Hindlimb muscle (tissue), 1 donor: ENCODE data around the gene SLC36A4. TPM values are rescaled to one million over a fixed set of nuclear protein-coding genes. Genes with fewer than 3 reads are reported as not detected.
"Not testable (repeated sequence)": the region's sequence is repeated elsewhere in the genome, so short reads cannot be mapped to it uniquely, and the experiment has no call there.

Source experiments
- DNase-seq: peaks from one replicate; pipeline ENCODE4 v3.0.0-alpha.2; 2013
- polyA plus RNA-seq: library from polyadenylated mRNA; unstranded; fragments of 120-200 nt; gene quantifications from one replicate; pipeline ENCODE4 v1.2.1, GENCODE V29; 2013; ENCODE audit not compliant: insufficient read length

The SLC36A4 gene
- polyA plus RNA-seq, 1 donor = 6.8 TPM

- no peak for DNase-seq
These were observed 4.1 kb downstream of the SLC36A4 start for GRCh38 chr11:93193731-93194130.

DNA sequence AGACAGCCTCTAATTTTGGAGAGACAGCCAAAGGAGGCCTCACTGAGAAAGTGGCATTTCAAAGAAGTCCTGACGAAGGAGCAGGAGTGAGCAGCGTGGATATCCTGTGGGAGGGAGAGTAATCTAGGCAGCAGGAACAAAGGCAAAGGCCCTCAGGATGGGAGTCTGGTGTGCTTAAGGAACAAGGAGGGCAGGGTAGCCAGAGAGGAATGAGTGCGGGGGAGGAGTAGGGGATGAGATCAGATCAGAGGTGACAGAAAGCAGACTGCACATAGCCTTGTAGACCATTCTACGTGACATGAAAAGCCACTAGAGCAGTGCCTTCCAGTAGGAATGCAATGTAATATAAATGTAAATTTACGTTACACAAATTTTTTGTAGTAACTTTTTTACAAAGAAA lies 5.6 kb downstream of the SLC36A4 start:
- no peak for DNase-seq

DNA sequence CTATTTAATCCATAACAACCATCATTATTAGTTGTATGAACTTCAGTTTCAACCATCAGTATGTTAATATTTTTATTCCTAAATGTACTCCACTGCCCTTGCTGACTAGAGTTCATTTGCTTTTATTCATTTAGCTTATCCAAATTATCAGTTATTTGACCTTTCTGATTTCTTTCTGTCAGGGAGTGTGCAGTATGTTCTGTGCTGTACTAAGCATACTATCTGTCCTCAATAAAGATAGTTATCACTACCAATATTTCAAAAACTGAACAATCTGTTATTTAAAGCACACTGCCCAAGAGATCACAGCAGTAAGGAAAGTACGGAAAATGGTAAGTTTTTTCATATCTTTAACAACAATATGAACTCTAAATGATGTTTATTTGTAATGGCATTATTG lies 8.3 kb downstream of the SLC36A4 start:
- no peak for DNase-seq

DNA sequence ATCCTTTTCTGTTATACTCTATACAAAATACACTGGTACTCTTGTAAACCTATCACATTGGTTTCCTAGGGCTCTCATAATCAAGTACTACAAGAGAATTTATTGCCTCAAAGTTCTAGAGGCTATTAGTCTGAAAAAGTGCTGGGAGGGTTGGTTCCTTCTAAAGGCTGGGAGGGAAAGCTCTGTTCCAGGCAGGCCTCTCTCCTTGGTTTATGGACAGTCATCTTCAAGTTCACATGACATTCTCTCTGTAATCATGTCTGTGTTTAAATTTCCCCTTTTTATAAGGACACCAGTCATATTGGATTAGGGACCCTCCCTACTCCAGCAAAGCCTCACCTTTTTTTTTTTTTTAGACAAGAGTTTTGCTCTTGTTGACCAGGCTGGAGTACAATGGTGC lies 9.1 kb downstream of the SLC36A4 start:
- DNase-seq = no peak

- no peak for DNase-seq
These were observed 10.5 kb downstream of the SLC36A4 start for GRCh38 chr11:93187290-93187689.

DNA sequence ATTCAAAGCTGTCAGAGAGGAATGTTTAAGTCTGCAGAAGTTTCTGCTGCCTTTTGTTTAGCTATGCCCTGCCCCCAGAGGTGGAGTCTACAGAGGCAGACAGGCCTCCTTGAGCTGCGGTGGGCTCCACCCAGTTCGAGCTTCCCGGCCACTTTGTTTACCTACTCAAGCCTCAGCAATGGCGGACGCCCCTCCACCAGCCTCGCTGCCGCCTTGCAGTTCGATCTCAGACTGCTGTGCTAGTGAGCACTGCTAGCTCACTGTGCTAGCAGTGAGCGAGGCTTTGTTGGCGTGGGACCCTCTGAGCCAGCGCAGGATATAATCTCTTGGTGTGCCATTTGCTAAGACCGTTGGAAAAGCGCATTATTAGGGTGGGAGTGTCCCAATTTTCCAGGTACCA lies 19.9 kb downstream of the SLC36A4 start:
- not testable (repeated sequence) for DNase-seq

DNA sequence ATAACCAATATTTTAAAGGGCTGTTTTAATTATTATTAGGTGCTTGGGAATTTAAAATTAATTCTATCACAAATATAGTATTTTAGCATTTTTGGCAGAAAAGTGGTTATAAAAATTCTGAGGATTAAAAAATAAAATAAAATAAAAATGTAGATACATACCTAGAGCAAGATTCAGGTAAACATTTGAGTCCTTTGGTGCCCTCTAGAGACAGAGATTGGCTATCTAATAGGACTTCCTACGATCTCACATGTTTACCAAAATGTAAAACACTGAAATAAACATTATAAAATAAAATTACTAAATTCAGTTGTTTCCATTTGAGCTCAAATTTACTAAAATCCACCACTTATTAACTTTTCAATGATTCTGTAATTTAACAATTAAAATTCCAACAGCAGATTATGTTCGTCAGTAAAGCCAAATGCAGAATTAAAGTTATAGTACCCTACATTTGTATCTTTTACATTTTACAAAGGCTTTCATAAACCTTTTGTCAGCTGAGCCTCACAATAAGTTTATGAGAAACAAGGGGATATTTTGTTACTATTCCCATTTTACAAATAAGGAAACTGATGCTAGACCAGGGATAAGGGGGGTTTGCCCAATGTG lies 27.7 kb downstream of the SLC36A4 start:
- peak; percentile 6 for DNase-seq

DNA sequence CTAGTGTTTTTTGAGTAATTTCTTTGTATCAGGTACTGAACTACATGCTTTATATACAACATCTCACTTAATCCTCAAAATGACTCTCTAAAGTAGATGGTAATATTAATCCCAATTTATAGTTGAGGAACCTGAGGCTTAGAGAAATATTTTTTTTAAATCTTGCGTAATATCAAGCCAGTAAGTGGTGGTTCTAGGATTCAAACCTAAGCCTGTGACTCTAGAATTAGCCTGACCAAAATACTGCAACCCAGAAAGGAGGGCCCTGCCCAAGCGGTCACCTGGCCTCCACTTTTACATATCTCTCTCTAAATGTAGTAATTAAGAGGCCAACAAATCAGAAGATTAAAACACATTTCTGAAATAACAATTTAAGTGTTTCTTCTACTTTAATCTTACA lies 28.6 kb downstream of the SLC36A4 start:
- no peak for DNase-seq

DNA sequence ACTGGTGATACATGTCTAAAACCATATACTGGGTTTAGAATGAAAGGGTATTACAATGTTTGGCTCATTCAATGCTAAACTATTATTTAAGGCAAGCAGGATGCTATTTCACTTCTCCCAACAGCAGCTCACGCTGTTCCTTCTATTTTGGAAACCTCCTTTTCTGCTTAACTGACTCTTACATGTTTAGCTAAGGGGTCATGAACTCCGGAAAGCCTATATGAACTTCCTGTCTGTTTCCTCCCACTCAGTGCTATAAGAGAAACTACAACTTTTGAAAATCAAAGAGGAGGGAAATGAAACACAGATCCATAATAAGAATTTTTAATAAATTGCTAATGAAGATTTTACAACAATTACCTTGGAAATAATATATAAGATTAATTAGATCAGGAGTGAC lies 30.9 kb downstream of the SLC36A4 start:
- no peak for DNase-seq

GRCh38 chr11:93166194-93166593 lies 31.6 kb downstream of the SLC36A4 start:
- no peak for DNase-seq

DNA sequence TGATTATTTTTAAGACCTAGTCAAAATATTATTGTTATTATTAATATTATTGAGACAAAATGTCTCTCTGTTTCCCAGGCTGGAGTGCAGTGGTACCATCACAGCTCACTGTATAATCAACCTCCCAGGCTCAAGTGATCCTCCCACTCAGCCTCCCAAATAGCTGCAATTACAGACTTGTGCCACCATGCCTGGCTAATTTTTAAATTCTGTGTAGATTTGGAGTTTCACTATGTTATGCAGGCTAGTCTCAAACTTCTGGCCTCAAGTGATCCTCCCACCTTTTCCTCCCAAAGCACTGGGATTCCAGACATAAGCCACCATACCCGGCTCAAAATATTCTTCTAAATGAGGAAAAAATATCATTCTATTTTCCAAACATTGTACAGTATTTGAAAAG lies 37.0 kb downstream of the SLC36A4 start:
- DNase-seq = no peak

- DNase-seq = no peak
These were observed 37.6 kb downstream of the SLC36A4 start for GRCh38 chr11:93160156-93160555.

DNA sequence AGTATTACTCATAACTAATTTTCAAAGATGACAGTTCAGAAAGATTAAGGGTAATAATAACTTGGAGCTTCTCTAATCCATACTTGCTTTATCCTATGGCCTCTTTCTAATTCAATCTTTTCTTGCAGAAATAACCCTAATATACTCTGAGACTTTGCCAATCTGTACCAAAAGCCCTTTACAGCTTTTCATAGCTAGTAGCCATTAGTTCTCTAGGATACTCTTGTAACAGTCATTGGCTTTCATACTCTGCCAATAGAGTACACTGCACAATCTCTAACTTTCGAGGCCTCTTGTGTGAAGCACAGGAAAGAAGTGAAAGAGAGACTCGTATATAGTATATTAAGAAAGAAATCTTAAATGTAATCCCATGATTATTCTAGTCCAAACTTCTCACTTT lies 38.1 kb downstream of the SLC36A4 start:
- no peak for DNase-seq

- DNase-seq = no peak
These were observed 42.1 kb downstream of the SLC36A4 start for GRCh38 chr11:93155738-93156137.

GRCh38 chr11:93145390-93145915 lies 52.3 kb downstream of the SLC36A4 start:
- no peak for DNase-seq

DNA sequence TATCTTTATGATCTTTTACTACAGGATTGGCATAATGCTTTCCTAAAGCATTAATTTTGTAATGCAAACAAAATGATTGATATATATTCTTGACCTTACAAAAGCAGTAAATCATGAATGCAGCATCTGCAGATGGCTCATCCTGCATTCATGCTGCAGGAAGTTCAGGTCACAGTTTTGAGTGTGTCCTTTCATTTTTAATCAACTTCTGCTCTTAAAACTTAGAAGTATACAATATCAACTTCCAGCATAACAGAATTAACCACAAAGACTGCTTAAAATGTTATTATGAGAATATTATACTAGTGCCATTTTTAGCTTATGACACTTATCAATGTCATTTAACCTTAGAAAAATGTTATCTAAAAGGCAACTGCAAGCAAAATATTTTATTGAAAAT lies 54.0 kb downstream of the SLC36A4 start:
- DNase-seq = no peak

DNA sequence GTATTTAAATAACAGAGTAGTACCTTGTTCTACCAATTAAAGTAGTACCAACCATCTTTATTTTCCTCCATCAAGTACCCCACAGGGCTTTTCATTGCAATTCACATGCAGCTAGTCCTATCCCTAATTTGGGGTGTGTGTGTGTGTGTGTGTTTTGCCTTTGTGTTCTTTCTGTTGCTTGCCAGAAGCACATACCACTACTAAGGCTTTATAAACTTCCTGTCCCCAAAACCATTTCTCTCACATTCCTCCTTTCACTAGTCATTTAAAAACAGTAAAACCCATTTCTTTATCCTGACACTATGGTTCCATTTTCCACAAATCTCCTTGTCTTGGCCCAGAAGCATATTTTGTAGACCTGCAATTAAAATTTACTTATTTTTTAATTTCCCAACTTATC lies 54.6 kb downstream of the SLC36A4 start:
- no peak for DNase-seq

- DNase-seq = no peak
These were observed 64.2 kb downstream of the SLC36A4 start for GRCh38 chr11:93133488-93134109.

- no peak for DNase-seq
These were observed 65.0 kb downstream of the SLC36A4 start for GRCh38 chr11:93132836-93133235.

DNA sequence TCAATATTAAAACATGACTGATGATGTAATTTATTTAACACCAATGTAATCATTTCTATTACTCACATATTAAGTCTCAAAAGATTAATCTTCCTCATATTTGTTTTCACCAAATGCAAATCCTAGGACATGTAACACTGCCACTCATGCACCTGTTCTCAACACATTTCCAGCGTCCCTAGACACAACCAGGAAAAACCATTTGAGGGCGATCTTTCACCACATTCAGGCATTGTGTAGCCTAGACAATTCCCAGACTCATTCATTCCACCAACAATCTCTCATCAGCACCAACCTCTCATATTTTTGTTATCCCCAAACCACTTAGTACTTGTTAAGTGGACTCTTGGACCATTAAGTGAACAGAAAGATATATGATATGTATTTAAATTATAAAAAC lies 66.1 kb downstream of the SLC36A4 start:
- DNase-seq = no peak

DNA sequence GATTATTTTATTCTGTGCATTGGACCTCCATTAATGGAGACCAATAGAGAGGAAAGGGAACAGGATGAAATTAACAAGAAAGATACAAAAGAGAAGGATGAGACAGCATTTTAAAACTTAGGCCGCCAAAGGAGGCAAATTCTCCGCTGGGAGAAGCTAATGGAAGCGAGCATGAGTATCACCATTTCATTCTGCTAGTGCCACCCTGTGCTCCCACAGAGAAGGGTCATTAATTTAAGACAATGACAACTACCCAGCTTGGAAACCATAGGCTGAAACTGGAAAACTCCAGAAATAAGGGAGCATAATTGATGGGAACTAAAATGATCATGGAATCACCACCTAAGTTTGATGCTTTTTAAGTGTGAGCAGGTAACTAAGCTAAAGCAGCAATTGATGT lies 69.2 kb downstream of the SLC36A4 start:
- no peak for DNase-seq

- peak; percentile 15 for DNase-seq
These were observed 74.4 kb downstream of the SLC36A4 start for GRCh38 chr11:93123351-93123898.

GRCh38 chr11:93122535-93123235 lies 75.1 kb downstream of the SLC36A4 start:
- no peak for DNase-seq

DNA sequence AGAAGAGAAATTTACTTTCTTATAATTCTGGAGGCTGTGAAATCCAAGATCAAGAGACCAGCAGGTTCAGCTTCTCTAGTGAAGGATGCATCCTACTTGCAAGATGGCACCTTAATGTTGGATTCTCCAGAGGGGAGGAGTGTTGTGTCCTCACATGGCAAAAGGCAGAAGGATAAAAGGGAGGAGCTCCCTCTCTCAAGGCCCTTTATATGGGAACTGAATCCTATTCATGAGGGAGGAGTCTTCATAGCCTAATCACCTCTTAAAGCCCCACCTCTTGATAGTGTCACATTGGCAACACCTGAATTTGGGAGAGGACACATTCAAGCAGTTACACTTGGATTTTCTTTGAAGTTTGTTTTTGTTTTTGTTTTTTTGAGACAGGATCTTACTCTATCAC lies 79.5 kb downstream of the SLC36A4 start:
- no peak for DNase-seq
